ENCODE results near the gene GPR55.

The GPR55 gene

GRCh38 chr2:230920167-230920566, 4.9 kb downstream of the GPR55 start:
- no peak for DNase-seq

- no peak for DNase-seq
These were observed 5.4 kb downstream of the GPR55 start for GRCh38 chr2:230919681-230920080.

- DNase-seq, result no peak
These were observed 5.8 kb downstream of the GPR55 start for GRCh38 chr2:230919240-230919639.

- no peak for DNase-seq
These were observed 8.8 kb downstream of the GPR55 start for GRCh38 chr2:230916218-230916617.

GRCh38 chr2:230915319-230915718, 9.7 kb downstream of the GPR55 start:
- DNase-seq, result no peak

GRCh38 chr2:230914886-230915285, 10.2 kb downstream of the GPR55 start:
- no peak for DNase-seq

- DNase-seq, result peak in 15 of 58 donors; percentile 8 to 46 (median 18)
These were observed 11.5 kb downstream of the GPR55 start for GRCh38 chr2:230913406-230914143.

- DNase-seq, result no peak
These were observed 12.3 kb downstream of the GPR55 start for GRCh38 chr2:230912724-230913123.

GRCh38 chr2:230912046-230912445, 13.0 kb downstream of the GPR55 start:
- no peak for DNase-seq

GRCh38 chr2:230910546-230911177, 14.4 kb downstream of the GPR55 start:
- DNase-seq, result no peak

GRCh38 chr2:230909841-230910545, 15.0 kb downstream of the GPR55 start:
- DNase-seq, result no peak

- DNase-seq, result peak in 9 of 58 donors; percentile 12 to 44 (median 23)
These were observed 16.3 kb downstream of the GPR55 start for GRCh38 chr2:230908595-230909191.

GRCh38 chr2:230908092-230908594, 16.9 kb downstream of the GPR55 start:
- no peak for DNase-seq

- DNase-seq, result no peak
These were observed 17.5 kb downstream of the GPR55 start for GRCh38 chr2:230907361-230908091.

GRCh38 chr2:230906471-230907230, 18.4 kb downstream of the GPR55 start:
- DNase-seq, result no peak

- DNase-seq, result no peak
These were observed 19.3 kb downstream of the GPR55 start for GRCh38 chr2:230905448-230906421.

GRCh38 chr2:230904856-230905447, 20.1 kb downstream of the GPR55 start:
- DNase-seq, result no peak
